Suprapubic skin (tissue), 4 donors: ENCODE measurements around the gene PLXNC1.

Experiments used
- CTCF ChIP-seq, 2 donors: fragments of 200-600 bp in 1 of 2; fragments of 450-650 bp in 1 of 2; sonication (generic) in 1 of 2; IDR thresholded peaks; one replicate each; pipeline ENCODE4 v1.5.1; 2016 to 2019; ENCODE audit warnings: antibody characterized with exemption in 2 of 2, mild to moderate bottlenecking in 1 of 2, moderate library complexity in 1 of 2
- POLR2A ChIP-seq, 2 donors: fragments of 450-650 bp; IDR thresholded peaks; one replicate each; pipeline ENCODE4 v1.6.1; 2017; ENCODE audit warnings: antibody characterized with exemption in 2 of 2, mild to moderate bottlenecking in 2 of 2, moderate library complexity in 2 of 2
- POLR2AphosphoS5 ChIP-seq, 3 donors: sonication (generic); formaldehyde crosslinking; IDR thresholded peaks; one replicate each; pipeline ENCODE4 v1.6.1; 2017; ENCODE audit warnings: antibody characterized with exemption in 3 of 3

- TF ChIP-seq CTCF (IDR thresholded peaks at IDR 0.05) = no peak
- no peak for TF ChIP-seq POLR2A (IDR thresholded peaks at IDR 0.05)
- TF ChIP-seq POLR2AphosphoS5 (IDR thresholded peaks at IDR 0.05) = no peak
These were observed 44.8 kb downstream of the PLXNC1 start for GRCh38 chr12:94193168-94193567.
